Aorta (tissue), 5 donors: ENCODE measurements around the gene C1orf122. TPM values are rescaled to one million over a fixed set of nuclear protein-coding genes. Genes with fewer than 3 reads are reported as not detected.

Experiments
- ATAC-seq: fragments of 200-7000 bp; cut with Tn5 transposase; one replicate; pipeline ENCODE4 v1.9.1; 2022; ENCODE audit warnings: moderate library complexity; ENCODE audit not compliant: low FRiP score
- DNase-seq, 2 donors: peaks; one replicate each; pipeline ENCODE4 v3.0.0-alpha.2; 2020
- H3K27ac ChIP-seq, 2 donors: one replicate each; pipeline ENCODE4 v1.5.1; 2013; ENCODE audit warnings: low read length in 2 of 2, mild to moderate bottlenecking in 2 of 2, moderate library complexity in 2 of 2, control low read depth in 1 of 2, inconsistent platforms in 1 of 2, low read depth in 1 of 2
- H3K27me3 ChIP-seq, 2 donors: one replicate each; pipeline ENCODE4 v1.6.1; 2013; ENCODE audit warnings: control low read depth in 1 of 2, low read length in 1 of 2, mild to moderate bottlenecking in 1 of 2, moderate library complexity in 1 of 2; ENCODE audit not compliant: insufficient read depth in 2 of 2, control insufficient read depth in 1 of 2
- H3K36me3 ChIP-seq, 2 donors: one replicate each; pipeline ENCODE4 v1.6.1; 2013; ENCODE audit warnings: control low read depth in 1 of 2, low read length in 1 of 2, mild to moderate bottlenecking in 1 of 2; ENCODE audit not compliant: insufficient read depth in 2 of 2, control insufficient read depth in 1 of 2
- H3K4me1 ChIP-seq, 2 donors: one replicate each; pipeline ENCODE4 v1.6.1; 2013; ENCODE audit warnings: low read length in 2 of 2, control low read depth in 1 of 2, mild to moderate bottlenecking in 1 of 2, moderate library complexity in 1 of 2; ENCODE audit not compliant: insufficient read depth in 2 of 2, control insufficient read depth in 1 of 2
- H3K4me3 ChIP-seq, 2 donors: one replicate each; pipeline ENCODE4 v1.5.1; 2013; ENCODE audit warnings: low read length in 2 of 2, control low read depth in 1 of 2, mild to moderate bottlenecking in 1 of 2
- H3K9me3 ChIP-seq: one replicate; pipeline ENCODE4 v1.6.1; 2013; ENCODE audit warnings: mild to moderate bottlenecking, low read length; ENCODE audit not compliant: control insufficient read depth
- WGBS, 2 donors: extraction: QIAGEN DNeasy Blood & Tissue Kit; methylation state at CpG; one replicate each; pipeline ENCODE4 v1.1.7; 2013; 5-methylcytosine and 5-hydroxymethylcytosine counted together
- intact Hi-C, 2 donors: fragments of 100-400 bp; cut with DNase I; formaldehyde crosslinking; loops; one replicate each; pipeline versions ENCODE4 v1.14.2 to v1.15.0; 2022
- long read RNA-seq, 2 donors: library from polyadenylated mRNA; unstranded; transcript quantifications; one replicate each; pipeline ENCODE4 v2.0.0, GENCODE V29; 2020 to 2021
- polyA plus RNA-seq, 2 donors: library from polyadenylated mRNA; stranded (reverse); fragments of 200-250 nt; gene quantifications; one replicate each; pipeline ENCODE4 v1.2.3, GENCODE V29; 2013
- total RNA-seq, 2 donors: library from RNA; stranded (reverse); fragmentation: NEBNext Ultra II Directional; extraction: Animal tissue kit (Norgen Biotek cat#: 25700); gene quantifications; one replicate each; pipeline ENCODE4 v1.2.1, GENCODE V29; 2021
- donor health status: healthy with polysubstance abuse.
- donor health status: Bipolar disorder and iron deficiency.
- donor health status: DM: no; HTN: no; CAD: no.
- donor health status: DM: no; HTN: no; CAD: no.
- donor health status: DM: yes; HTN: yes; CAD: no.

The C1orf122 gene
- total RNA-seq: 10 to 100 TPM; 34.0 to 35.0 TPM
- 100 to 1,000 TPM in 1 of 2 donors, 10 to 100 TPM in 1; 75.7 to 118 TPM for polyA plus RNA-seq
- long read RNA-seq, donor 1, partial matches to known transcripts: 2 of 6 reads
- long read RNA-seq, donor 1, other reads (novel, unspliced or antisense): 0 of 6 reads
- long read RNA-seq, donor 2, transcript C1orf122-201 (3 exons, 973 nt): minor isoform, 8 of 27 reads
- long read RNA-seq, donor 2, transcript C1orf122-202 (2 exons, 2,229 nt): major isoform, 15 of 27 reads
- long read RNA-seq, donor 2, partial matches to known transcripts: 0 of 27 reads
- long read RNA-seq, donor 2, other reads (novel, unspliced or antisense): 1 of 27 reads

- Histone ChIP-seq H3K9me3 (no peaks in the 10 kb centered on the region), H3K4me1 (no peaks in the 10 kb centered on the region), H3K27me3 (no peaks in the 10 kb centered on the region), H3K27ac (peak within 1 kb of the TSS; percentile 24 to 83), H3K36me3 (peaks cover 2 to 7% of the 10 kb centered on the region in 2 donors), H3K4me3 (peak within 1 kb of the TSS; percentile 90 to 97)
- DNase-seq (peak; percentile 97 to 99), ATAC-seq (peak; percentile 96)
- intact Hi-C loops: loop anchor here (2.0 to 10.0 kb wide), 4 partner anchors 51 to 1343 kb away; partner anchors contain the start of genes CDCA8 (in 1 of the 2), MRPS15 (in 1 of the 2) and MTF1 (in 1 of the 2)
- WGBS, 2 donors: 0% methylated on average over 85 to 95 of the region's 95 CpGs
Measured at GRCh38 chr1:37807555-37808368, at the start of gene C1orf122, which contains the start of gene YRDC. Gene C1orf122 (plus strand): TSS chr1:37807790. CDS start chr1:37808405, 615 bp downstream. Gene YRDC (minus strand): TSS chr1:37808208. CDS start chr1:37808180, 28 bp downstream.

- Histone ChIP-seq H3K27ac (no peak overlapping the region), H3K36me3 (no peaks in the 10 kb centered on the region), H3K4me3 (no peak overlapping the region), H3K27me3 (no peaks in the 10 kb centered on the region), H3K4me1 (no peaks in the 10 kb centered on the region), H3K9me3 (peaks cover 5% of the 10 kb centered on the region)
- WGBS, 2 donors: 75 to 84% methylated on average over 2 of the region's 2 CpGs
- ATAC-seq: no peak
- no peak for DNase-seq
- intact Hi-C loops: no loop called here
Measured at GRCh38 chr1:37759451-37759850, 48.1 kb upstream of the C1orf122 start.

GRCh38 chr1:37761416-37762095 lies 46.0 kb upstream of the C1orf122 start:
- Histone ChIP-seq H3K27me3 (peaks cover 0 to 1% of the 10 kb centered on the region in 2 donors), H3K4me3 (no peak overlapping the region), H3K4me1 (no peaks in the 10 kb centered on the region), H3K36me3 (no peaks in the 10 kb centered on the region), H3K27ac (no peak overlapping the region), H3K9me3 (peaks cover 8% of the 10 kb centered on the region)
- 45 to 50% methylated on average over 66 to 68 of the region's 68 CpGs for WGBS, 2 donors
- ATAC-seq (no peak), DNase-seq (no peak)
- intact Hi-C loops: no loop called here

- ATAC-seq: no peak
- Histone ChIP-seq H3K36me3 (no peaks in the 10 kb centered on the region), H3K4me1 (no peaks in the 10 kb centered on the region), H3K27me3 (peaks cover 0 to 2% of the 10 kb centered on the region in 2 donors), H3K4me3 (no peak overlapping the region), H3K27ac (no peak overlapping the region), H3K9me3 (peaks cover 8% of the 10 kb centered on the region)
- intact Hi-C loops: no loop called here
- DNase-seq: no peak
- whole genome bisulfite sequencing, 2 donors: 55 to 62% methylated on average over 2 of the region's 2 CpGs
Measured at GRCh38 chr1:37762516-37762915, 45.1 kb upstream of the C1orf122 start.

- no peaks in the 10 kb centered on the region for H3K36me3 ChIP-seq
- H3K9me3 ChIP-seq: peaks cover 8% of the 10 kb centered on the region
- peaks cover 0 to 2% of the 10 kb centered on the region in 2 donors for H3K27me3 ChIP-seq
- intact Hi-C loops: no loop called here
- WGBS, 2 donors: 19 to 22% methylated on average over 25 of the region's 25 CpGs
- no peaks in the 10 kb centered on the region for H3K4me1 ChIP-seq
- DNase-seq (no peak), ATAC-seq (no peak)
- no peak overlapping the region for H3K27ac ChIP-seq
- no peak overlapping the region for H3K4me3 ChIP-seq
Measured at GRCh38 chr1:37763791-37764413, 43.7 kb upstream of the C1orf122 start.

GRCh38 chr1:37764414-37764825 lies 43.2 kb upstream of the C1orf122 start:
- Histone ChIP-seq H3K4me1 (no peaks in the 10 kb centered on the region), H3K4me3 (no peak overlapping the region), H3K27ac (no peak overlapping the region), H3K9me3 (peaks cover 8% of the 10 kb centered on the region), H3K27me3 (peaks cover 0 to 2% of the 10 kb centered on the region in 2 donors), H3K36me3 (no peaks in the 10 kb centered on the region)
- WGBS, 2 donors: 2 to 4% methylated on average over 29 of the region's 29 CpGs
- ATAC-seq: no peak
- intact Hi-C loops: no loop called here
- no peak for DNase-seq

- peaks cover 0 to 2% of the 10 kb centered on the region in 2 donors for H3K27me3 ChIP-seq
- WGBS, 2 donors: 2% methylated on average over 33 of the region's 33 CpGs
- intact Hi-C loops: no loop called here
- no peak within 1 kb of the TSS for H3K27ac ChIP-seq
- DNase-seq (no peak), ATAC-seq (no peak)
- no peaks in the 10 kb centered on the region for H3K36me3 ChIP-seq
- H3K4me3 ChIP-seq: no peak within 1 kb of the TSS
- H3K4me1 ChIP-seq: no peaks in the 10 kb centered on the region
- H3K9me3 ChIP-seq: peaks cover 8% of the 10 kb centered on the region
Measured at GRCh38 chr1:37764888-37765441, 42.6 kb upstream of the C1orf122 start, which contains the start of gene EPHA10. Gene EPHA10 (minus strand): TSS chr1:37765120. CDS start chr1:37765066, 54 bp downstream.
